Erythroblast (primary cell): ENCODE data around the gene PLCXD3.

Experiments used
- GATA1 ChIP-seq: IDR thresholded peaks from 2 replicates; pipeline ENCODE4 v1.6.1; 2011; ENCODE audit warnings: low read depth, mild to moderate bottlenecking, control low read depth, low read length, moderate library complexity
- POLR2A ChIP-seq: IDR thresholded peaks from 2 replicates; pipeline ENCODE4 v1.6.1; 2011; ENCODE audit warnings: mild to moderate bottlenecking, low read length

DNA sequence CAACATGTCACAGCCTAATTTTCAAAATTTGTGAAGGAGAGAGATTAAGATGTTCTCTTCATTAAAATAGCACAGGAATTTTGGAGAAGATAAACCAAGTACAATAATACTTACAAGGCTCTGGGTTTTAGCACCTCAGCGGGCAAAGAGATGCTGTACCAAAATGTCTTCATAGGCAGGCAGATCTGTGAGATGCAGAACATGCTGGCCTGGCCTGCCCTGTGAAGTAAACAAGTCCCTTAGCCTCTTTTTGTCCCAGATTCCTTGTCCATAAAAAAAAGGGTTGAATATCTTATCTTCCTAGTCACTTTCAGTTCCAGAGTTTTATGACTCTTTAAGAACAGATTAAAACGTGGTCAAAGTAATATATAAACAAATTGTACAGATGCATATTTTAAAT lies 244.0 kb downstream of the PLCXD3 start:
- TF ChIP-seq POLR2A: no peak
- no peak for TF ChIP-seq GATA1
